HG03139 (cell line): ENCODE results near the gene FBXL4.

Source experiments
- ATAC-seq: cut with Tn5 transposase; IDR thresholded peaks from one replicate; pipeline ENCODE4 v1.9.1; 2021; ENCODE audit not compliant: unreplicated experiment

Gene FBXL4

GRCh38 chr6:98827295-98828159 lies 120.2 kb downstream of the FBXL4 start:
- ATAC-seq: no peak

GRCh38 chr6:98825600-98826230 lies 122.0 kb downstream of the FBXL4 start:
- ATAC-seq: no peak

GRCh38 chr6:98824902-98825599 lies 122.7 kb downstream of the FBXL4 start:
- no peak for ATAC-seq

- no peak for ATAC-seq
These were observed 123.4 kb downstream of the FBXL4 start for GRCh38 chr6:98824162-98824901.

GRCh38 chr6:98823428-98824161 lies 124.2 kb downstream of the FBXL4 start:
- ATAC-seq: no peak

- no peak for ATAC-seq
These were observed 125.9 kb downstream of the FBXL4 start for GRCh38 chr6:98821756-98822405.
